Colonic mucosa (tissue), 4 donors: Measurements from ENCODE around the gene NR2E1. TPM values are rescaled to one million over a fixed set of nuclear protein-coding genes. Genes with fewer than 3 reads are reported as not detected.

Experiments
- DNase-seq: peaks from one replicate; pipeline ENCODE4 v3.0.0-alpha.2; 2020
- H3K27ac ChIP-seq: fragments of 200-600 bp; one replicate; pipeline ENCODE4 v1.8.0; 2021
- H3K27me3 ChIP-seq: fragments of 200-600 bp; one replicate; pipeline ENCODE4 v1.8.0; 2021
- H3K36me3 ChIP-seq: fragments of 200-600 bp; one replicate; pipeline ENCODE4 v1.8.0; 2021
- H3K4me1 ChIP-seq: fragments of 200-600 bp; one replicate; pipeline ENCODE4 v1.8.0; 2021; ENCODE audit warnings: mild to moderate bottlenecking
- H3K4me3 ChIP-seq: fragments of 200-600 bp; one replicate; pipeline ENCODE4 v1.8.0; 2021
- H3K9ac ChIP-seq, 2 donors: one replicate each; pipeline ENCODE4 v1.7.0; 2013; ENCODE audit warnings: control low read depth in 2 of 2, low read depth in 2 of 2, low read length in 2 of 2
- H3K9me3 ChIP-seq: fragments of 200-600 bp; one replicate; pipeline ENCODE4 v1.8.0; 2021
- CTCF ChIP-seq: fragments of 200-600 bp; IDR thresholded peaks from one replicate; pipeline ENCODE4 v1.8.0; 2022; ENCODE audit warnings: antibody characterized with exemption, mild to moderate bottlenecking
- intact Hi-C: fragments of 100-400 bp; cut with DNase I; formaldehyde crosslinking; loops from one replicate; pipeline ENCODE4 v1.14.1; 2022
- total RNA-seq, 2 donors: library from RNA; stranded (reverse); fragmentation: NEBNext Ultra II Directional in 1 of 2; extraction: Animal tissue kit (Norgen Biotek cat#: 25700) in 1 of 2; gene quantifications; one replicate each; pipeline ENCODE4 v1.2.1, GENCODE V29; 2021
- donor health status: healthy.
- donor health status: DM: no; HTN: no; CAD: no.
- donor health status: DM: no; HTN: no; CAD: no.

NR2E1 gene
- total RNA-seq, 2 donors from 2014 or later: not detected

- TF ChIP-seq CTCF: no peak
- H3K27ac ChIP-seq: no peak overlapping the region
- H3K4me1 ChIP-seq: peaks cover 6% of the 10 kb centered on the region
- intact Hi-C loops: no loop called here
- H3K27me3 ChIP-seq: peaks cover 30% of the 10 kb centered on the region
- no peaks in the 10 kb centered on the region for H3K9me3 ChIP-seq
- H3K36me3 ChIP-seq: no peaks in the 10 kb centered on the region
- DNase-seq: no peak
- H3K4me3 ChIP-seq: no peak overlapping the region
- H3K9ac ChIP-seq: no peak overlapping the region
These were observed 14.4 kb downstream of the NR2E1 start for GRCh38 chr6:108180266-108180665.

GRCh38 chr6:108180776-108181175 lies 15.0 kb downstream of the NR2E1 start:
- Histone ChIP-seq H3K27ac (no peak overlapping the region), H3K4me1 (peaks cover 5% of the 10 kb centered on the region), H3K9me3 (no peaks in the 10 kb centered on the region), H3K4me3 (no peak overlapping the region), H3K36me3 (no peaks in the 10 kb centered on the region), H3K9ac (no peak overlapping the region), H3K27me3 (peaks cover 25% of the 10 kb centered on the region)
- intact Hi-C loops: no loop called here
- no peak for TF ChIP-seq CTCF
- DNase-seq: no peak

- Histone ChIP-seq H3K27ac (no peak overlapping the region), H3K4me3 (no peak overlapping the region), H3K9me3 (no peaks in the 10 kb centered on the region), H3K36me3 (no peaks in the 10 kb centered on the region), H3K9ac (no peak overlapping the region), H3K4me1 (no peaks in the 10 kb centered on the region), H3K27me3 (no peaks in the 10 kb centered on the region)
- no peak for TF ChIP-seq CTCF
- intact Hi-C loops: no loop called here
- no peak for DNase-seq
These were observed 20.4 kb downstream of the NR2E1 start for GRCh38 chr6:108186226-108186625.

DNA sequence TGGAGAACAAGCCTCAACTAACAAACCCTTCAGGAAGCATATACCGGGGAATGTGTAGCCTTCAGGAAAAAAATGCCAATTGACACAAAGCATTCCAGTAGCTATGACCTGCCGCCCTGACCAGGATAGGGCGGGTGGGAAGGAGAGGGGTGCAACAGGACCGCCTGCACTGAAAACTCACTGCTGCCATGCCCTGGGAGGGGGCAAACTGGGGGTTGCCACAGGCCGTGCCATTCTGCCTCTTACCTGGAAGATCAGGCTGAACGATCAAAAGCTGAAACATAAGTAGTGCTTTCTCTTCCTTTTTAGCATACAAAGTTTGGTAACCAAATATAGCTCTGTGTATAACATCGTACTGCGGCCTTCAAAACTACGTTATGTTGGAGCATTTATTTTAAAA lies 21.7 kb downstream of the NR2E1 start:
- intact Hi-C loops: no loop called here

DNA sequence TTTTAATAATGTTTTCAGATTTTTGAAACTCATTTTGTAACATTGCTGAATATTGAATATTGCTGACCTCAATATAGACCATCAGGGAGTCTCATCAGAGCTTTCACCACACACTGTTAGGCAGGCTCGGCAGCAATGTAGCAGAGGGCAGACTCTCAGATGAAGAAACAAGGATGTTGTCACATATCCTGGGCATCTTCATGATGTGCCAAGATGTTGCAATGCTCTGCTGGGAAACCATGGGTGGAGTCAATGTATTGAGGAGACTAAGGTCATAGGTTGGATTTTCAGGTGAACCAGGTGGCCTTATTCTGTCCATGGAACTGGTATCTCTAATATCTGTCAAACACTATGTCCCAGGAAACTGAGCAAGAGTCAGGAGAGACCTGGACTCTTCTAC lies 27.3 kb downstream of the NR2E1 start:
- intact Hi-C loops: no loop called here
- Histone ChIP-seq H3K4me1 (no peaks in the 10 kb centered on the region), H3K27me3 (no peaks in the 10 kb centered on the region), H3K27ac (no peak overlapping the region), H3K36me3 (no peaks in the 10 kb centered on the region), H3K9ac (no peak overlapping the region), H3K4me3 (no peak overlapping the region), H3K9me3 (no peaks in the 10 kb centered on the region)
- TF ChIP-seq CTCF: no peak
- no peak for DNase-seq

More for the DNA sequence above, 21.7 kb downstream of the NR2E1 start:
- no peak overlapping the region for H3K27ac ChIP-seq
- H3K4me3 ChIP-seq: no peak overlapping the region
- H3K36me3 ChIP-seq: no peaks in the 10 kb centered on the region
- H3K27me3 ChIP-seq: no peaks in the 10 kb centered on the region
- no peak for TF ChIP-seq CTCF
- no peaks in the 10 kb centered on the region for H3K9me3 ChIP-seq
- no peak for DNase-seq
- H3K4me1 ChIP-seq: no peaks in the 10 kb centered on the region
- no peak overlapping the region for H3K9ac ChIP-seq

GRCh38 chr6:108193835-108194234 lies 28.0 kb downstream of the NR2E1 start:
- H3K27ac ChIP-seq: no peak overlapping the region
- no peaks in the 10 kb centered on the region for H3K4me1 ChIP-seq
- H3K27me3 ChIP-seq: no peaks in the 10 kb centered on the region
- H3K9ac ChIP-seq: no peak overlapping the region
- intact Hi-C loops: no loop called here
- H3K9me3 ChIP-seq: no peaks in the 10 kb centered on the region
- TF ChIP-seq CTCF: no peak
- H3K36me3 ChIP-seq: no peaks in the 10 kb centered on the region
- no peak for DNase-seq
- H3K4me3 ChIP-seq: no peak overlapping the region
